NOMO-1 treated with DMSO at 0.1 percent for 48 hours (cell line): Measurements from ENCODE around the gene DPF1.

Experiments
- DNase-seq: peaks from one replicate; lab custom pipeline; 2025; ENCODE audit not compliant: unreplicated experiment; lab: John Stamatoyannopoulos, UW

Gene DPF1

DNA sequence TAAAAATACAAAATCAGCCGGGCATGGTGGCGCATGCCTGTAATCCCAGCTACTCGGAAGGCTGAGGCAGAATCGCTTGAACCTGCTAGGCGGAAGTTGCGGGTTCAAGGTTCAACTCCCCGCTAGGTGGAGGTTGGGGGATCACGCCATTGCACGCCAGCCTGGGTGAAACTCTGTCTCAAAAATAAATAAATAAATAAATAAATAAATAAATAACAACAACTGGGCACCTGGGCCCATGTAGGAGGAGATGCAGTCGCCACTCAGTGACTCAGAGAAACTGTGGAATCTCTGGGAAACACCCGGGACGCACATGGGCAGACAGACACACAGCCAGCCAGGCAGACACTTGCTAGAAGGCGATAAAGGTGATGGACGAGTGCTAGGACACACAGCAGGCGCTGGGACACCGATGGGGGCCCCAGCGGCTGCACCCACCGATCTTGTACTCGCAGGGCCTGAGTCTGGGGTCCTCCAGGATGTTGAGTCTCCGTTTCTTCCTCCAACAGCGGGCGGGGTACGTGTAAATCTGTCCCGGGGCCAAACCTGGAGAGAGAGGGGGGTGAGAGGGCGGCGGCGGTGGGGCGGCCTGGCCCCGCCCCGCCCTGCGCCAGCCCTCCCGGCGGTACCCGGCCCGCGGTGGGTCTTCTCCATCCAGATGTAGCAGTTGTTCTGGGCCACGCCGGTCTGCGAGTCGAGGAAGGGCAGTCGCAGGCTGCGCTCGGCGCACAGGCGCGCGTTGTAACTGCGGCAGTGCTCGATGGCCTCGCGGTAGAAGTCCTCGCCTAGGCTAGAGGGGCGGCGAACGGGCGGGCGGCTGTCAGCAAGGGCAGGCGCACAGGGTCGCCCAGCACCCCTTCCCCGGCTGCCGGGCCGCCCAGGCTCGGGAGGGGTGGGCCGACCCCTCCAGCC, 1.8 kb downstream of the DPF1 start:
- DNase-seq, result no peak

GRCh38 chr19:38221421-38221820, 2.6 kb downstream of the DPF1 start:
- DNase-seq, result no peak

DNA sequence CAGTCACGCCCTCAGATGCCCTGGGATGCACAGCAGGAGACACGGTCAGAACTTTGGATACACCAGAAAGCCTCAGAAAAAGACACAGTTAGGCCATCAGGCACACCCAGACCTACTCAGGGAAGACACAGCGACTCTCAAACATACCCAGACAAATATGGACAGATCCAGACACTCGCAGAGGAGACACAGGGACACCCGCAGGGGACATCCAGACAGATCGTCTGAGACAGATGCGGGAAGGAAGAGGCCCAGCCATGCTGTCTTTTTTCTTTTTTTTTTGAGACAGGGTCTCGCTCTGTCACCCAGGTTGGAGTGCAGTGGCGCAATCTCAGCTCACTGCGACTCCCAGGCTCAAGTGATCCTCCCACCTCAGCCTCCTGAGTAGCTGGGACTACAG, 4.8 kb downstream of the DPF1 start:
- no peak for DNase-seq

DNA sequence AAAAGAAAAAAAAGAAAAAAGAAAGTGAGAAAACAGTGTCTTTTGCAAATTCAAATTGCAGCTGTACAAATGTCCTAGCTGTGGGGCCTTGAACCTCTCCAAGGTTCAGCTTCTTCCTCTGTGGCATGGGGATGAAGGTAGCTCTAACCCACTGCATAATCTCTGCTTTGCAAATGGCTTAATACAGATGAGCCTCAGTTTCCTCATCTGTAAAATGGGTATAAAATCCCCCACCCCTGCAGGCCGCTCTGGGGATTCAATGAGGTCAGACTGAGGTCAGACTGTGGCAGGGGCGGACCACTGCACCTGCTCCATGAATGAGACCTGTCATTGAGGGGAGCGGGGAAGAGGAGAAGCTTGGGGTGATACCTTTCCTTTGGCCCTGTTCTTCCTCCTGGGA, 5.8 kb downstream of the DPF1 start:
- DNase-seq, result no peak

- no peak for DNase-seq
Measured at GRCh38 chr19:38216785-38217641, 7.0 kb downstream of the DPF1 start.

DNA sequence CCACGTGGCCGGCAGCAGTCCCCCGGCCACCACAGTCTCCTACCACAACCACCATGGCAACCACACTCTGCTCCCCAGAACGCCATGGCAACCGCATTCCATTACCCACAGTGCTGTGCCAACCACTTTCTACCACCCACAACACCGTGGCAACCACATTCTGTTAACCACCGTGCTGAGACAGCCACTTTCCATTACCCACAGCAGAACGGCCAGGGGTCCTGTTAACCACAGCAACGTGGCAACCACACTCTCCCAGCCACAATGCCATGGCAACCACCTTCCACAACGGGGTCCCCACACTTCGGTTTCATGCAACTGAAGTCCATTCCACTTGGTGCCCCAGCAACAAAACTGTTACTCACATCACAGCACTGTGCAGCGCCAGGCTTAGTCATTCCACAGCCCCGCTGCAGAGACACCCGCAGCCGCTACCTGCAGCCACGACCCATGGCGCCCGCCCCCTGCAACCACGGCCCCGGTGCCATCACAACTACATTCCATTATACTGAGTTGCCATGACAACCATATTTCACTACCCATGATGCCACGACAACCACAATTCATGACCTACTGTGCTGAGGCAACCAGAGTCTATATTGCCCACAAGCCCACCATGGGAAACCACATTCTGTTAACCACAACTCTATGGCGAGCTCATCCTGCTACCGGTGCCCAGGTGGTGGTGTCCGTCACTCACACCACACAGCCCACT, 10.0 kb downstream of the DPF1 start:
- no peak for DNase-seq

DNA sequence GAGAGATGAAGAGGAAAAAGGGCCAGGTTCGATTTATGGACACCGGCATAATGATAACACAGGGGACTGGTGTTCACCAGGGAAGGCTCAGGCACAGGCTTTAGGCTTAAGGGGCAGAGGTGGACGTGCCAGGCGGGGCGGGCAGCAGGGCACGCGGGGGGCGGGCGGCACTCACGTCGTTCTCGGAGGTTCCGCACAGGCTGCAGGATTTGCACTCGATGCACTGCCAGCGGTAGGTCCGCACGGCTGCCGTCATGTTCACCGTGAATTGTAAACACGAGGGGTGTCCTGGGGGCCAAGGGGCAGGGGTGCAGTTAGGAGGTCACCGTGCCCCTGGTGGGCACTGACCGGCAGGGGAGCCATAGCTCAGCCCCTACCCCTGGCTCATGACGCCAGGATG, 10.6 kb downstream of the DPF1 start:
- DNase-seq, result no peak

DNA sequence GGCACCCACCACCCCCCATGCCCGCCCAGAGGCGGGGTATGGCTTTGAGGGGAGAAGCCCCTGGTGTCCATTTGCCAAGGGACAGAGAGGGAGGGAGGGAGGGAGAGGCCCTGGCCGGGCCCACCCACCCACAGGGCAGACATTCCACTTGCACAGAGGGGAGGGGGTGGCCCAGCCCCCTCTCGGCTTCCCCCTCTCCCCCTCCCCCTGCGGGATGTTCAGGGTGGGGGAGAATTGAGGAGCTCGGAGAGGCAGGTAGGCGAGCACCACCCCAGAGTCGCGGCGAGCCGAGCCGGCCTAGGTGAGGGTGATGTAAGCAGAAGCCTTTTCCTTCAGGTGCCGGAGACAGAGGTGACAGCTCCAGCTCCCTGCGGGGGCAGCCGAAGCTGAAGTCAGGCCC, 12.3 kb downstream of the DPF1 start:
- no peak for DNase-seq

- no peak for DNase-seq
Measured at GRCh38 chr19:38211151-38211591, 12.9 kb downstream of the DPF1 start.

DNA sequence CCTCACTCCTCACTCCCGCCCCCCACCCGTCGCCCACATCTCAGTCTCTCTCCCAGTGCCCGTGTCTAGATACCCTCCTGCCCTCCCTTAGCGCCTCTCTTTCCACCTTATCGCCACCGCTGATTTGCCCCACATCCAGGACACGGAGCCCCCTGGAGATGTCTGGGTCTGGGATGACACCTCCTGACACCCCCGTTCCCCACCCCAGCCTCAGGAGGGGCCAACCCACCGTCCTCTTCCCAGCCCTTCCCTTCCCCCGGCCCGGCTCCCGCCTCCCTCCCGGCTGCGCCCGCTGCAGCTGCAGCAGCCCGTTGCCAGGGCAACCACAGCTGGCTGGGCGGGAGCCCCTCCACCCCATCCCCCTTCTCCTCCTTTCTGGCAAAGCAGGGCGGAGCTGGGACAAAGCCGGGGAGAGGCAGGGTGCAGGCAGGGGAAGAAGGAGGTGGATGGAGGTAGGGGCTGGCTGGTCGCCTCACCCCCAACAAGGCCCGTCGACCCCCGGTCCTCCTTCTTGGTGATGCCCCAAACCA, 13.5 kb downstream of the DPF1 start:
- DNase-seq, result no peak

GRCh38 chr19:38209671-38210457, 14.2 kb downstream of the DPF1 start:
- DNase-seq, result no peak

DNA sequence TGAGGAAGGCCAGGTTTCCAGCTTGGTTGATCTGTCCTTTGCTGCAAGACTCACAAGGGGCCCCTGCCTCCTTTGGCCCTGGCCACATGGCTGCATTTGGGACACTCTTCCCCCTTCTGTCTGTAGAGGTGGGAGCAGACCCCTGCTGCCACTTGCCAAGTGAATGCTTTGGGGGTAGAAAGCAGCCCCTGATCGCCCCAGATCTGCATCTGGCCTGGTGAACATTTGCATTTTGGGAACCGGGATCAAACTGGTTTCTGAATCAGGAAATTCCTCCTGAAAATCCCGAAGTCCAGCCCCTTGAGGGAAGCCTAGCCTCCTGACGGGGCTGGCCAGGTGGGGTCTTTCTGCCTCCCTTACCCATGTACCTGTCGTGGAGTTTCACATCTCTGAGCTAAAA, 14.9 kb downstream of the DPF1 start:
- no peak for DNase-seq

- no peak for DNase-seq
Measured at GRCh38 chr19:38208571-38208970, 15.5 kb downstream of the DPF1 start.

DNA sequence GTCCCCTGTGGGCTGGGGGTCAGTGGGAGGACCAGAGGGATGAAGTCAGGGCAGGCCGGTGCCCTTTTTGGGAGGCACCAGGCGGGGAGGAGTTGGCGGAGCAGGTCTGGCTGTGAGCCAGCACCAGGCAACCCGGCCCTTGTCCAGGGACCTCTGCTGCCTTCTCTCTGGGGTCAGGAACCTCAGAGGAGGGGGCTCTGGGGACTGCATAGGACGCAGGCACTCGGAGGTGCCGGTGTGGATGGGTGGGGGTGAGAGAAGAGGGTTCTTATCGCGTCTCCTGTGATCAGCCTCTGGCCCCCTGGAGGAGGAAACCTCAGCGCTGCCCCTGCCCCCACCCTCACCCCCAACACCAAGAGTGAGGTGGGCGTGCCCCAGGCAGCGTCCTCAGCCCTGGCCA, 16.5 kb downstream of the DPF1 start:
- DNase-seq, result no peak

DNA sequence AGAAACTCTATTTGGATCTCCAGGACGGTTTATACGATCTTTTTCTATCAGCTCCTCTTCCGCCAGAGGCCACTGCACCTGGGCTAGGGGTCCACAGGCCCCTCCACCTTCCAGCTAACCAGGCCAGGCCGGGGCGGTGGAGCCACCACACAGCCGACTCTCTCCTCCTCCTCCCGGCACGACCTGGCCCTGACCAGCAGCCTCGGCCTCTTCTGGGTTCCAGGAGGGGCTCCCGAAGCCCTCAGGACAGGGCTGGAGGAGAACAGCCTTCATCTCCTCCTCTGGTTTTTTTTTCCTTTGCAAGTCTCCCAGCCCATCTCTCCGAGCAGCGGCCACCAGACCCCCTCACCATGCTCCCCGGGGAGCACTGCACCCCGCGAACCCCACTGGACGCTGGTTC, 17.1 kb downstream of the DPF1 start:
- no peak for DNase-seq

DNA sequence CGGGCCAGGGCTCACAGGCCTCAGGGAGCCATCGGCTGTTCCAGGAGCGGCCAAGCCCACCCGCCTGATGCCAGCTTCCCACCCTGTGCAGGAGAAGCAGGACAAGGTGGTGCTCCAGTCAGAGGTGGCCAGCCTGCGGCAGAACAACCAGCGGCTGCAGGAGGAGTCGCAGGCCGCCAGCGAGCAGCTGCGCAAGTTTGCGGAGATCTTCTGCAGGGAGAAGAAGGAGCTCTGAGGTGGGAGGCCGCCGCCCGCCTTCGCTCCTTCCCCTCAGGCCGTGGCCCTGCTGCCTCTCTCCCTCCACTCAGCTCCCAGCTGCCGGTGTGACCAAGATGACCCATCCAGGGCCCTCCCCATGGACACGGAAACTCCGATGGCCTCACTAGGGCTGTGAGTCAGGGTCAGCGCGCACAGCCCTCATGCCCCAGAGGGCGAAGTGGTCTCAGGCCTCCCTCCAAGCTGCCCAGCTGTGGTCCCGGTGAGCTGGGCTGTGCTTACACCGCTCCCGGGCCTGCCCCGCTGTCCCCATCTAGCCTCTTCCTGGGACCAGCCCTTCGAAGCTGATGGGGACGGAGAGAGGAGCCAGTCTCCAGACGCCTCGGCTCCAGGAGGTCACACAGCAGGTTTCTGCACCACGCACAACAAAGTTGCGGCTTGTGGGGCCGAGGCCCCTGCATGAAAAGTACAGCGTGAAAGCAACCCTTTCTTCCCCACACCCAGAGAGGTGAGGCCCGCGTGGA, 17.8 kb downstream of the DPF1 start:
- no peak for DNase-seq

DNA sequence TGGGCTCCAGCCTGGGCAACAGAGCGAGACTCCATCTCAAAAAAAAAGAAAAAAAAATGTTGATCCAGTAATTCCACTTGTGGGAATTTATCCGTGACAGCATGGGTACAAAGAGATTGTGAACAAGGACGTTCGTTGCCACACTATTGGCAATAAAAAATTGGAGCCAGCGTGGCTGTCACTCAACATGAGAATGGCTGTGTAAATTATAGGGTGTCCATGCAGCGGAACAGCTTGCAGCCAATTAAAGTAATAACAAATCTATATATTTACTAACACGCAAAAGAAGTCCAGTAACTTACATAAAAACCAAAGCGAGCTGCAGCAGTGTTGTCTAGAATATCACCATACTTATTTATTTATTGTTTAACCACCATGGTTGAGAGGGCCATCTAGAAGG, 19.3 kb downstream of the DPF1 start:
- DNase-seq, result no peak

DNA sequence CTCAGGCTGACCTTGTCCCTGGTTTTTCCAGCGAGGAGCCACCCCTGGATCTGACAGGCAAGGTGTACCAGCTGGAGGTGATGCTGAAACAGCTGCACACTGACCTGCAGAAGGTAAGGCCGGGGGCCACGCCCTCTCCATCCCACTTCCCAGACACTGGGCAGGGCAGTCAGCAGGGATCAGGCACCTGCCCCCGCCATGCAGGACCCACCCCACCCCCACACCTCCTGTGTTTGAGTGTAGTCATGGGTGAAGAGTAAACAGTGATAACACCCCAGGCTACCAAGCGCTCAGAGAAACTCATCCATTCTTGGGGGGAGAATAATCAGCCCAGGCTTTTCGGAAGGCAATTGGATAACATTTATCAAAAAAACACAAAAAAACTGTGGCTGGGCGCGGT, 19.9 kb downstream of the DPF1 start:
- DNase-seq, result no peak

GRCh38 chr19:38203197-38203596, 20.8 kb downstream of the DPF1 start:
- DNase-seq, result no peak

DNA sequence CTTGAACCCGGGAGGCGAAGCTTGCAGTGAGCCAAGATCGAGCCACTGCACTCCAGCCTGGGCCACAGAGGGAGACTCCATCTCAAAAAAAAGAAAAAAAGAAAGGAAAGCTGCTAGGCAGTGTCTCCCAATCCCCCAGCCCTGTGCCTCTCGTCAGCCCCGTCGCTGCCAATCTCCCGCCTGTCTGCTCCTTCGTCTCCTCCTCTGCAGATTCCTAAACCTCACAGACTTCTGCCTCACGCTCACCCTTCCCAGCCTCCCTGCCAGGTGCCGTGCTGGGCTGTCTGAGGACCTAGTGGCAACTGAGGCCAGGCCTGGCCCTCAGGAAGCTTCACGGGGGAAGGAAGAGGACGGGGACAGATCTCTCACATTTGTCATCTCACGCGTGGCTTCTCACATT, 21.5 kb downstream of the DPF1 start:
- no peak for DNase-seq
